Measurements from ENCODE around the gene PPP2R5E. TPM values are rescaled to one million over a fixed set of nuclear protein-coding genes. Genes with fewer than 3 reads are reported as not detected.
"Not testable (repeated sequence)": the region's sequence is repeated elsewhere in the genome, so short reads cannot be mapped to it uniquely, and the experiment has no call there.

PPP2R5E gene
- total and polyA plus RNA-seq, 10 of the 15 experiments (the other 5 are each of a cell fraction or from before 2014, with no cell fraction given) = 11.4 to 56.2 (median 22.7) TPM

- H3K79me2 ChIP-seq (ENCODE audit: control insufficient read depth, insufficient read depth, low read length); H3K4me2 ChIP-seq (ENCODE audit: control insufficient read depth, insufficient read depth); FAIRE-seq; H3K36me3 ChIP-seq (ENCODE audit: control insufficient read depth in 2 of 2, insufficient read depth in 2 of 2, low read length in 1 of 2); H3K27ac ChIP-seq (ENCODE audit: control insufficient read depth, insufficient read depth); in situ Hi-C loops (cut with MboI); BruUV-seq (replicated peaks); intact Hi-C loops (cut with micrococcal nuclease; ENCODE audit: unreplicated experiment); ATAC-seq; DNase-seq (ENCODE audit: low read depth, low spot score); H3K4me3 ChIP-seq; H2AFZ ChIP-seq (ENCODE audit: control insufficient read depth, low read depth, low read length); H3K9ac ChIP-seq (ENCODE audit: control insufficient read depth, insufficient read depth, low read length); H4K20me1 ChIP-seq (ENCODE audit: control insufficient read depth, insufficient read depth); H3K9me3 ChIP-seq (replicated peaks; ENCODE audit: control insufficient read depth, insufficient read depth, low read length); H3K27me3 ChIP-seq (replicated peaks in 1 of 2; ENCODE audit: control insufficient read depth in 2 of 2, insufficient read depth in 2 of 2, low read length in 1 of 2); H3K4me1 ChIP-seq (ENCODE audit: control insufficient read depth, insufficient read depth, low read length): not testable (repeated sequence)
- peak; percentile 32; the same call in 1 of the 2 replicates for TF ChIP-seq RAD21 (IDR thresholded peaks at IDR 0.05; ENCODE audit: insufficient read depth, low read depth, low read length)
- POLR2A ChIA-PET = interaction anchor here (1.0 kb wide), 1 partner anchor 18 kb away, joined by 5 read pairs; no protein-coding TSS in a partner anchor
- WGBS (ENCODE audit: insufficient coverage, insufficient replicate concordance, low lambda C conversion rate, missing lambda C conversion rate) = 76% methylated on average over 2 of the region's 2 CpGs
- SMC1A ChIA-PET (ENCODE audit: uncharacterized antibody, unreplicated experiment) = interaction anchor here (1.7 kb wide), 1 partner anchor 11 kb away, joined by 6 read pairs; no protein-coding TSS in a partner anchor
- RAD21 ChIA-PET (ENCODE audit: unreplicated experiment) = interaction anchor here (0.7 kb wide), 2 partner anchors 15 to 166 kb away, joined by 3 to 4 read pairs; no protein-coding TSS in a partner anchor
- CTCF ChIA-PET = interaction anchor here (1.2 kb wide), 1 partner anchor 8 kb away, joined by 3 read pairs; no protein-coding TSS in a partner anchor
These were observed 171.6 kb downstream of the PPP2R5E start for GRCh38 chr14:63371613-63372012.

- ATAC-seq (peak; percentile 31; the same call in 1 of the 3 replicates), DNase-seq (ENCODE audit: low read depth, low spot score) (no peak), FAIRE-seq (no peak)
- TF ChIP-seq JUNB (IDR thresholded peaks at IDR 0.05) (peak; percentile 45), ZSCAN29 (IDR thresholded peaks at IDR 0.05) (no peak), ZNF24 (IDR thresholded peaks at IDR 0.05) (no peak)
- Histone ChIP-seq H2AFZ (ENCODE audit: control insufficient read depth, low read depth, low read length) (no peak overlapping the region), H3K4me3 (no peak overlapping the region), H3K9me3 (replicated peaks; ENCODE audit: control insufficient read depth, insufficient read depth, low read length) (no peaks in the 10 kb centered on the region), H3K36me3 (ENCODE audit: control insufficient read depth in 2 of 2, insufficient read depth in 2 of 2, low read length in 1 of 2) (no peaks in the 10 kb centered on the region), H3K4me2 (ENCODE audit: control insufficient read depth, insufficient read depth) (no peak overlapping the region), H3K4me1 (ENCODE audit: control insufficient read depth, insufficient read depth, low read length) (no peaks in the 10 kb centered on the region), H3K9ac (ENCODE audit: control insufficient read depth, insufficient read depth, low read length) (no peak overlapping the region), H3K27ac (ENCODE audit: control insufficient read depth, insufficient read depth) (no peak overlapping the region), H3K79me2 (ENCODE audit: control insufficient read depth, insufficient read depth, low read length) (no peaks in the 10 kb centered on the region), H3K27me3 (replicated peaks in 1 of 2; ENCODE audit: control insufficient read depth in 2 of 2, insufficient read depth in 2 of 2, low read length in 1 of 2) (no peaks in the 10 kb centered on the region), H4K20me1 (ENCODE audit: control insufficient read depth, insufficient read depth) (no peaks in the 10 kb centered on the region)
- ChIA-PET RAD21 (ENCODE audit: unreplicated experiment) (no interaction called here), SMC1A (ENCODE audit: uncharacterized antibody, unreplicated experiment) (interaction anchor here (1.7 kb wide), 1 partner anchor 12 kb away, joined by 6 read pairs; no protein-coding TSS in a partner anchor), CTCF (interaction anchor here (0.9 to 1.2 kb wide), 2 partner anchors 8 to 933 kb away, joined by 3 read pairs; no protein-coding TSS in a partner anchor), POLR2A (interaction anchor here (0.6 to 1.0 kb wide), 2 partner anchors 18 to 914 kb away, joined by 5 read pairs; no protein-coding TSS in a partner anchor)
- BruUV-seq (replicated peaks) = no TSS peak
- 18% methylated on average over 4 of the region's 4 CpGs for WGBS (ENCODE audit: insufficient coverage, insufficient replicate concordance, low lambda C conversion rate, missing lambda C conversion rate)
- in situ Hi-C loops (cut with MboI) (no loop called here), intact Hi-C loops (cut with micrococcal nuclease; ENCODE audit: unreplicated experiment) (no loop called here)
These were observed 172.1 kb downstream of the PPP2R5E start for GRCh38 chr14:63371033-63371432.

All from GM12878 (cell line).